Midbrain (tissue), 1 donor: ENCODE results near the gene ZXDC.

Experiments used
- DNase-seq: peaks from one replicate; lab custom pipeline; 2025; lab: John Stamatoyannopoulos, UW

ZXDC gene

DNA sequence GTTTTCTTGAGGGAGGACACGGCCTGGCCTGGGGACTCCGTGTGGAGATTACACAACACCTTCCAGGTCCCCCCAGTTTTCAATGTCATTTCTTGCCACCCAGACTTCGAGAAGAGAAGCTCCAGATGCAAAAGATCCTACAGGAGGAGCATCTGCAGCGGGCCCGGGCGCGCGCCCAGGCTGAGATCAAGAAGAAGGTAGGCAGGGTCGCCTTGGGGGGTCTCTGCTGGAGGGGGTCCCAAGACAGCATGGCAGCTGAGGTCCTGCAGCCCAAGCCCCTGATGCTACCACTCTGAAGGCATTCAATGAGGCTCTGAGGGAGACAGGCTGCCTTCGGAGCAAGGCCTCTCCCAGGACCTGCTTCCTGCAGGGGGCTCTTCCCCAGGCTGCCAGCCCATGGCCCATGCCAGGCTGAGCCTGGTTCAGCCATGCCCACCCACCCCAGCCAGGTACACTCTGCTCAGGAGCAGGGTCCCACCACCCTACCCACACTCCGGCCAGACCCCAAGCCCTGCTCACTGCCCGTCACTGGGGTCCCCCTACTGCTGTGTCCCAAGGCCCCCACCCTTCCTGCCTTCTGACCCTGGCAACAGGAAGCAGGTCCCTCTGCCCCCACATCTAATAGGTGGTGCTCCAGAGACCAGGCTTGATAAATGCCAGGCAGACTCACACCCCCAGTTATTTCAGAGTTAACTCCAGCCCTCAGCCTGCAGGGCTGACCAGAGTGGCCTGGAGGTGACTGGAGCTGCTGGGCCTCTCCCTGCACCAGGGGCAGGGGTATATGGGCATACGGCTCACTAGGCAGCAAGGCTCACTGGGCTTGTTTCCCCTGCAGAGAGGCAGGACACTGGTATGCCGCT lies 40.0 kb downstream of the ZXDC start:
- no peak for DNase-seq

DNA sequence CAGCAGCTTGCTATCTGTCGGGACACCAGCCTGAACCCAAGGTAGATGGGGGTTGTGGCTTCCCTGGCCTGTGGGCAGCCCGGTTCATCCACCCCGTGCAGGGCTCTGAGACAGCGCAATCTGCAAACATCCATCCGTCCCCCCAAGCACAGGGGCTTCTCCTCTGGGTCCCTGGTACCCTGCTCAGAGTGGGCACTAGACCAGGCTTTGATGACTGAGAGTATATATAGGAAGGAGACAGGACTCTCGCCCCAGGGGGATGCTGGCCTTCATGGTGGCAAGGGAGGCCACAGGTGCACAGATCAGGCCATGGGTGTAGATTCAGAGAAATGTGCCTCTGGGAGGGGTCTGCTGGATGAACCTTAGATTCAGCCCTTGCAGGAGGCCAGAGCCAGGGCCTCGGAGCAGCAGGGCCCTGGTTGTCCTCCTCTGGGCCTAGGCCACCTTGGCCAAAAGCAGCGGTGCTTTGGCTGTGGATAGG lies 40.7 kb downstream of the ZXDC start:
- no peak for DNase-seq

DNA sequence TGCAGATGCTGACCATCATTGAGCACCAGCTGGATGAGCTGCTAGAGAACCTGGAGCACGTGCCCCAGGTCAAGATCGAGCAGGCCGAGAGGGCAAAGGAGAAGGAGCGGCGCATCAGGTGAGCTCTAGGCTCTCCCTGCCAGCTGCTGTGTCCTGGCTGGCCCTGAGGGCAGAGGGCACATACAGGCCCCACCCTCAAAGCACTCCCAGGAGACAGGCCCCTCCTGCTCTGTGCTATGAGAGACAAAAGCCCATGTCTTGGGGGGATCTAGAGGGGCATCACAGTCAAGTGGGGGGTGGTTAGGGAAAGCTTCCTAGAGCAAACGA lies 41.5 kb downstream of the ZXDC start:
- DNase-seq = no peak

DNA sequence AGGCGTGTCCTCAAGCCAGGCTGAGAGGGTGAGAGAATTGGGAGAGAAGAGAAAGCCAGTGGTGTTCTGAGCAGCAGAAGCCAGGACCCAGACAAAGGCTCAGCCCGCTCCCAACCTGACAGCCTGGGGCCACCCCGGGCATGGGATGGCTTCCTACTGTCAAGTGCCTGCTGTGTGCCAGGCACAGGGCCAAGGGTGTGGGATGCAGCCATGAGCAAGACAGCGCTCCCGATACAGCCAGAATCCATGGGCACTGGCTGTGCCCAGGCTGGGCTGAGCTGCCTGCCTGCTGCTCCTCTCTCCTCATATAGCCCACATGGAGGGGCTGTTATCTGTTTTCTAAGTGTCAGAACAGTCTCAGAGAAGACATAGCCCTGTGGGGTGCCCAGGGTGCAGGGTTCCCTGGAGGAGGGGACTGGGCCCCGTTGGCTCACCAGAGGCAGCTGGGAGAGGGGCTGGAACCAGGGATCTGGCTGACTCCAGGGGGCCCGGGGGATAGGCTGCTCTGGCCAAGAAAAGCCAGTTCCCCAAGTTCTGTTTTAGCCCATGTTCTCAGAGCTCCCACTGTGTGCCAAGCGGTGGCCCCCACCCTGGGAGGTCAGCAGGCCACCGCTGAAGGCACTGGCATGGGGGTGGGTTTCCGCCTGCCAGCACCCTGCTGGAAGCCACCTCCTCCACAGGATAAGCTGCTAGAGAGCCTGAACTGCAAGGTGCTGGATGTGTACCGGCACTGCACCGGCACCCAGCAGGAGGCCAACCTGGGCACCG lies 42.0 kb downstream of the ZXDC start:
- DNase-seq = no peak

DNA sequence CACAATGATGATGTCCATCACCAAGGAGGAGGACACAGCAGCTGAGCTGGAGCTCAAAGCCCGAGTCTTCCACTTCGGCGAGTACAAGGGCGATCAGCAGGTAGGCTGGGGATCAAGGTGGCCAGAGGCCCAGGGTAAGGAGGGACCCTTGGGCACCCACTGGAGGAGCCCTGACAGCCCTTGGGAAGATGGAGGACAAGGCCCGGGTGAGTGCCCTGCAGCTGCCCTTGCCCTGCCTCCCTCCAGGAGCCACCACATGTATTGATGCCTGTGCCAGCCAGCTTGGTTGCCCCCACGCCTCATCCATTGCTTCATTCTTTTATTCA lies 42.6 kb downstream of the ZXDC start:
- DNase-seq = no peak

DNA sequence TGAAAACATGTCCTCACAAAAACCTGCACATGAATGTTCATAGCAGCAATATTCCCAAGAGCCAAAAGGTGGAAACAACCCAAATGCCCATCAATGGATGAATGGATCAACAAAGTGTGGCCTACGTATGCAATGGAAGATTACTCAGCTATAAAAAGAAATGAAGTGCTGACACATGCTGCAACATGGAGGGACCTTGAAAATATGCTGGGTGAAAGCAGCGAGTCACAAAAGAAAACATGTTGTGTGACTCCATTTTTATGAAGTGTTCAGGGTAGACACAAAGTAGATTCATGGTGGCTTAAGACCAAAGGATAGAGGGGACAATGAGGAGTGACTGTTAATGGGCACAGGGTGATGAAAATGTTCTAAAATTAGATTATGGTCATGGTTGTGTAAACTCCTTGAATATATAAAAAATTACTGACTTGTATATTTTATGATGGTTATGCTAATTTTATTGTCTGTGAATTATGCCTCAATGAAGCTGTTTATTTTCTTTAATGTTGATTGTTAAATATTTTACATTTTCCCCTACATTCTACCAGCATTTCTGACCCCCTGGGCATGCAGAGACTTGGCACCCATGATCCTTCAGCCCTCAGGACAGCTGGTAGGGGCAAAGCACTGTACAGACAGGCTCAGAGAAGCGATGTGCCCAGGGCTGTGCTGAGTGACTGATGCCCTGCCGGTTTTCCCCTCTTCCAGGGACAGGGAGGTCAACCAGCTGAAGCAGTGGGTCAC lies 43.2 kb downstream of the ZXDC start:
- no peak for DNase-seq

GRCh38 chr3:126431103-126431534 lies 44.6 kb downstream of the ZXDC start:
- no peak for DNase-seq

- no peak for DNase-seq
Observed at GRCh38 chr3:126424751-126425150, 50.9 kb downstream of the ZXDC start.

- DNase-seq = no peak
Observed at GRCh38 chr3:126424039-126424717, 51.5 kb downstream of the ZXDC start.

- no peak for DNase-seq
Observed at GRCh38 chr3:126423191-126424038, 52.3 kb downstream of the ZXDC start.

DNA sequence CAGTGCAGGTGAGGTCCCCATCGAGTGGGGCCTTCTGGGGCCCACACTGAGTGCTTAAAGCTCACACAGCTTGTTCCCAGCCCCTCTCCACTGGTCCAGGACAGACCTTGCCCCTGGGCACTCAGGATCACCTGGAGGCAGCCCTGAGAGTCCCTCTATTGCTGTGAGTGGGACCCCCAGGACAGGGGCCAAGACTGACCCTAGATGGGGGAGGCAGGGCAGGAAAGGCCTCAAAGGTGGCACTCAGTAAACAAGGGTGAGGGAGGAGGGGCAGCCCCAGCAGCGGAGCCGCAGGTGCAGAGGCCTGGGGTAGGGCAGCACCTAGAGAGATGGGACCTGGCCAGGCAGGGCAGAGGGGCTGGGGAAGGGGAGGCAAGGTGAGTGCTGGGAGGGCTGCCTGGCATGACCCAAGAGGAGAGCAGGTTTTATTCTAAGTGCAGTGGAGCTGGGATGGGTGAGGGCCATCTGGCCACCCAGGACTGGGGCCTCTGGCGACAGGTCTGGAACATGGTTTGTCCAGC lies 53.1 kb downstream of the ZXDC start:
- DNase-seq = no peak

GRCh38 chr3:126422121-126422520 lies 53.6 kb downstream of the ZXDC start:
- no peak for DNase-seq

DNA sequence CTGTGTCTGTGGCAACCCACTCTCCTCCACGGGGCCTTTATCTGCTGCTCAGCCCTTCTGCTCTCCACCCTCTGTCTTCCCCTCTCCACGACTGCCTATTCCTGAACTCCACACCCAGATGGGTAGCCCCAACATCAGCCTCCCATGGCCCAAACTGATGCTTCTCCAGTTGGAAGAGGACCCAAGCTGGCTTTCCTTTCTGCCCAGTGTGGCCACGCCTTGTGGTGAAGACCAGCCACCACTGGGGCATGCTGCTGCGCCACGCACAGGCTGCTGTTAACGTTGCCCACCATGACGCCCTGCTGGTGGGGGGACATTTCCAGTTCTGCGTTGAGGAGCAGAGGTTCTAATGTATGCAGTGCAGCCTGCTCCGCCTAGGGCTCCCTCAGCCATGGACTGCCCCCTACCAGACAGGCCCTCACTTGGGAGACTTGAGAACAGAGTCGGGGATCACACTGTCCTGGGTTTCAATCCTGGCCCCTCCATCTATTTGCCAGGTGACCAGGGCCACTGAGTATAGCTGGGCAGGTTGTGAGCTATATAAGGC lies 54.0 kb downstream of the ZXDC start:
- no peak for DNase-seq

- no peak for DNase-seq
Observed at GRCh38 chr3:126419886-126420786, 55.6 kb downstream of the ZXDC start.

DNA sequence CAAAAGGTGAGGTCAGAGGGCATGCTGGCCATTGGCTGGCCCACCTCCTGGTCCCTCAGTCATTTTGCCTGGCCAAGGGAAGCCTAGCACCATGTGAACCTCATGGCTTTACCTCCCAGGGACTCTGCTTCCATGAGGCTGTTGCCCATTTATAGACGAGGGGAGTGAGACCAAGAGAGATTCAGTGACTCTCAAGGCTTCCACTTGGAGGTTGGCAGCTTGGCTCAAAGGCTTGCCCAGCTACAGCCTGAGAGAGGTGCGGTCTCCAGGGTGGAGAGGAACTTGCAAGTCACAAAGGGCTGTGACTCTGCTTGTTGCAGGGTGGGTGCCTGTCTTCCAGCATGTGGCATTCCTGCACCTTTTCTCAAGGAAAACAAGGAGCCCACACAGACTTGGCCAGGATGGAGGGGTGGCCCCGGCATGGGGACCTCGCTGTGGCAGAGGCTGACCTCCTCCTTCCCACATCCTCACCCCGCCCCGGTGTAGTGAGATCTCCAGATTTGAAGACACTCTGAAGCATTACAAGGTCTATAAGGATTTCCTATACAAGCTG lies 56.5 kb downstream of the ZXDC start:
- DNase-seq = no peak

GRCh38 chr3:126418661-126419131 lies 57.0 kb downstream of the ZXDC start:
- no peak for DNase-seq

- no peak for DNase-seq
Observed at GRCh38 chr3:126417981-126418530, 57.6 kb downstream of the ZXDC start.

GRCh38 chr3:126417515-126417914 lies 58.2 kb downstream of the ZXDC start:
- no peak for DNase-seq

GRCh38 chr3:126416943-126417342 lies 58.7 kb downstream of the ZXDC start:
- no peak for DNase-seq
